HEK293T (cell line): ENCODE data around the gene PRR29.
A peak's percentile ranks its signal among the peaks of the same experiment; 100 is the strongest.
"Not testable (repeated sequence)": the region's sequence is repeated elsewhere in the genome, so short reads cannot be mapped to it uniquely, and the experiment has no call there.

Source experiments
- CTCF ChIA-PET: fragments of 350-600 bp; formaldehyde crosslinking; extraction: SDS; loops from one replicate; lab custom pipeline; 2021; ENCODE audit warnings: antibody characterized with exemption, inconsistent platforms; lab: Yijun Ruan, JAX
- POLR2A ChIA-PET: fragments of 350-600 bp; formaldehyde crosslinking; extraction: SDS; loops from one replicate; lab custom pipeline; 2020; ENCODE audit warnings: antibody characterized with exemption, inconsistent platforms; lab: Yijun Ruan, JAX
- DNase-seq: peaks from one replicate; pipeline ENCODE4 v3.0.0; 2012; ENCODE audit warnings: mixed read lengths; ENCODE audit errors: extremely low spot score
- ARNT ChIP-seq: fragments of 450-650 bp; IDR thresholded peaks from 2 replicates; pipeline ENCODE4 v1.6.1; 2017; ENCODE audit warnings: mild to moderate bottlenecking
- BHLHE40 ChIP-seq: fragments of 450-650 bp; IDR thresholded peaks from 2 replicates; pipeline ENCODE4 v1.6.1; 2016; ENCODE audit warnings: mild to moderate bottlenecking, moderate library complexity, borderline replicate concordance
- CTBP1 ChIP-seq: fragments of 450-650 bp; IDR thresholded peaks from 2 replicates; pipeline ENCODE4 v1.6.1; 2016; ENCODE audit warnings: borderline replicate concordance
- ELF4 ChIP-seq: fragments of 450-650 bp; IDR thresholded peaks from 2 replicates; pipeline ENCODE4 v1.6.1; 2017; ENCODE audit warnings: antibody characterized with exemption
- FOXA1 ChIP-seq: fragments of 450-650 bp; IDR thresholded peaks from 2 replicates; pipeline ENCODE4 v1.6.1; 2016; ENCODE audit warnings: mild to moderate bottlenecking
- FOXK2 ChIP-seq: fragments of 450-650 bp; IDR thresholded peaks from 2 replicates; pipeline ENCODE4 v1.6.1; 2016; ENCODE audit warnings: mild to moderate bottlenecking
- FOXM1 ChIP-seq: fragments of 450-650 bp; IDR thresholded peaks from 2 replicates; pipeline ENCODE4 v1.6.1; 2017; ENCODE audit warnings: mild to moderate bottlenecking, borderline replicate concordance
- HDGF ChIP-seq: fragments of 450-650 bp; IDR thresholded peaks from 2 replicates; pipeline ENCODE4 v1.6.1; 2017; ENCODE audit warnings: antibody characterized with exemption, borderline replicate concordance
- L3MBTL2 ChIP-seq: fragments of 450-650 bp; conservative IDR thresholded peaks from 2 replicates; pipeline ENCODE4 v1.6.1; 2016; ENCODE audit warnings: mild to moderate bottlenecking
- LEF1 ChIP-seq: fragments of 450-650 bp; IDR thresholded peaks from 2 replicates; pipeline ENCODE4 v1.6.1; 2017; ENCODE audit warnings: mild to moderate bottlenecking, borderline replicate concordance
- NFRKB ChIP-seq: fragments of 450-650 bp; IDR thresholded peaks from 2 replicates; pipeline ENCODE4 v1.6.1; 2016; ENCODE audit warnings: mild to moderate bottlenecking, moderate library complexity
- PKNOX1 ChIP-seq: fragments of 450-650 bp; IDR thresholded peaks from 2 replicates; pipeline ENCODE4 v1.6.1; 2016
- SP1 ChIP-seq: fragments of 450-650 bp; IDR thresholded peaks from 2 replicates; pipeline ENCODE4 v1.6.1; 2017
- SUZ12 ChIP-seq: fragments of 450-650 bp; IDR thresholded peaks from 2 replicates; pipeline ENCODE4 v1.6.1; 2016; ENCODE audit warnings: mild to moderate bottlenecking
- TARDBP ChIP-seq: fragments of 450-650 bp; IDR thresholded peaks from 2 replicates; pipeline ENCODE4 v1.6.1; 2016
- ZNF384 ChIP-seq: fragments of 450-650 bp; IDR thresholded peaks from 2 replicates; pipeline ENCODE4 v1.6.1; 2016

Gene PRR29

GRCh38 chr17:64009571-64010402, 11.6 kb downstream of the PRR29 start:
- no peak for TF ChIP-seq PKNOX1
- TF ChIP-seq ELF4, result no peak
- no peak for TF ChIP-seq HDGF
- TF ChIP-seq SP1, result no peak
- no peak for TF ChIP-seq LEF1
- TF ChIP-seq NFRKB, result no peak
- TF ChIP-seq CTBP1, result no peak
- TF ChIP-seq FOXM1, result no peak
- no peak for TF ChIP-seq ARNT
- DNase-seq, result no peak
- ChIA-PET CTCF (interaction anchor here (0.9 to 1.0 kb wide), 2 partner anchors 11 to 16 kb away, joined by 4 to 6 read pairs; partner anchors contain the start of gene ICAM2), POLR2A (no interaction called here)

GRCh38 chr17:64015447-64015846, 17.3 kb downstream of the PRR29 start:
- ChIA-PET CTCF (no interaction called here), POLR2A (no interaction called here)
- no peak for DNase-seq
- TF ChIP-seq FOXM1 (no peak), HDGF (no peak), NFRKB (no peak), FOXA1 (no peak), BHLHE40 (no peak), ZNF384 (no peak), LEF1 (no peak), CTBP1 (no peak), SP1 (no peak), ELF4 (no peak), TARDBP (no peak), SUZ12 (no peak), PKNOX1 (no peak), FOXK2 (no peak), L3MBTL2 (no peak)

GRCh38 chr17:64016231-64016784, 18.2 kb downstream of the PRR29 start:
- POLR2A ChIA-PET, result interaction anchor here (1.8 kb wide), 1 partner anchor 129 kb away, joined by 7 read pairs; no protein-coding TSS in a partner anchor

GRCh38 chr17:64016974-64017373, 18.8 kb downstream of the PRR29 start:
- no peak for TF ChIP-seq CTBP1
- no peak for TF ChIP-seq HDGF
- no peak for TF ChIP-seq PKNOX1
- TF ChIP-seq ELF4, result no peak
- no peak for TF ChIP-seq LEF1
- TF ChIP-seq NFRKB, result no peak
- TF ChIP-seq ARNT, result no peak
- TF ChIP-seq FOXM1, result no peak
- no peak for TF ChIP-seq FOXA1
- TF ChIP-seq BHLHE40, result no peak
- no peak for TF ChIP-seq ZNF384
- TF ChIP-seq TARDBP, result no peak
- no peak for TF ChIP-seq SUZ12
- no peak for TF ChIP-seq SP1
- ChIA-PET POLR2A (interaction anchor here (1.8 kb wide), 1 partner anchor 129 kb away, joined by 7 read pairs; no protein-coding TSS in a partner anchor), CTCF (interaction anchor here (0.6 to 2.2 kb wide), 6 partner anchors 9 to 126 kb away, joined by 3 to 11 read pairs (median 6); no protein-coding TSS in a partner anchor)

More at GRCh38 chr17:64016231-64016784, 18.2 kb downstream of the PRR29 start:
- DNase-seq, result no peak
- TF ChIP-seq FOXK2, result no peak
- TF ChIP-seq TARDBP, result no peak
- no peak for TF ChIP-seq SP1
- no peak for TF ChIP-seq SUZ12
- TF ChIP-seq CTBP1, result no peak
- peak; percentile 17; the same call in 1 of the 2 replicates for TF ChIP-seq PKNOX1
- CTCF ChIA-PET, result interaction anchor here (0.6 to 2.2 kb wide), 7 partner anchors 10 to 127 kb away, joined by 3 to 11 read pairs (median 6); no protein-coding TSS in a partner anchor

GRCh38 chr17:64017381-64017980, 19.3 kb downstream of the PRR29 start:
- DNase-seq, result no peak
- TF ChIP-seq NFRKB (no peak), ELF4 (no peak), ZNF384 (no peak), TARDBP (no peak), SP1 (no peak), CTBP1 (no peak), PKNOX1 (no peak), FOXM1 (no peak)
- POLR2A ChIA-PET, result interaction anchor here (1.8 kb wide), 1 partner anchor 128 kb away, joined by 7 read pairs; no protein-coding TSS in a partner anchor
- CTCF ChIA-PET, result interaction anchor here (0.6 to 2.2 kb wide), 6 partner anchors 8 to 402 kb away, joined by 3 to 11 read pairs (median 6); no protein-coding TSS in a partner anchor

More at GRCh38 chr17:64016974-64017373, 18.8 kb downstream of the PRR29 start:
- DNase-seq, result no peak

- POLR2A ChIA-PET, DNase-seq: not testable (repeated sequence)
These were observed 21.4 kb downstream of the PRR29 start for GRCh38 chr17:64019551-64019961.

More at GRCh38 chr17:64019551-64019961, 21.4 kb downstream of the PRR29 start:
- CTCF ChIA-PET, result interaction anchor here (0.7 to 1.1 kb wide), 2 partner anchors 9 to 137 kb away, joined by 3 to 14 read pairs; no protein-coding TSS in a partner anchor
